GM19238 (cell line): ENCODE measurements around the gene KRTAP22-1.

Experiments
- DNase-seq: peaks from one replicate; pipeline ENCODE4 v3.0.0; 2011; ENCODE audit warnings: low spot score; ENCODE audit not compliant: insufficient read length

KRTAP22-1 gene

DNA sequence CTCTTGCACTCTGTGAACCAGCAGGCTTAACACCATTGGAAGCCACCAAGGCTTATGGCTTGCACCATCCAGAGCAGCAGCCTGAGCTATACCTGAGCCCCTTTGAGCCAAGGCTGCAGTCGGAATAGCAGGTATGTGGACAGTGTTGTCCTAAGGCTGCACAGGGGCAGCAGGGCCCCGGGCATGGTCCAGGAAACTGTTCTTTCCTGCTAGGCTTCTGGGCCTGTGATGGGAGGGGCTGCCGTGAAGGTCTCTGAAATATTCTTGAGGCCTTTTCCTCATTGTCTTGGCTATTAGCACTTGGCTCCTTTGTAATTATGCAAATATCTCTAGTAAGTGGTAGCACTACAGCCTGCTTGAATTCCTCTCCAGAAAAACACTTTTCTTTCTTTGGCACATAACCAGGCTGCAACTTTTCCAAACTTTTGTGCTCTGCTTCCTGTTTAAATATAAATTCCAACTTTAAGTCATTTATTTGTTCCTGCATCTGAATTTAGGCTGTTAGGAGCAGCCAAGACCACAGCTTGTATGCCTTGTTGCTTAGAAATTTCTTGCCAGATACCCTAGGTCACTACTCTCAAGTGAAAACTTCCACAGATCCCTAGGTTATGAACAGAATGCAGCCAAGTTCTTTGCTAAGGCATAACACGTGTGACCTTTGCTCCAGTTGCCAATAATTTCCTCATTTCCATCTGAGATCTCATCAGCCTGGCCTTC lies 24.7 kb downstream of the KRTAP22-1 start:
- DNase-seq = no peak

DNA sequence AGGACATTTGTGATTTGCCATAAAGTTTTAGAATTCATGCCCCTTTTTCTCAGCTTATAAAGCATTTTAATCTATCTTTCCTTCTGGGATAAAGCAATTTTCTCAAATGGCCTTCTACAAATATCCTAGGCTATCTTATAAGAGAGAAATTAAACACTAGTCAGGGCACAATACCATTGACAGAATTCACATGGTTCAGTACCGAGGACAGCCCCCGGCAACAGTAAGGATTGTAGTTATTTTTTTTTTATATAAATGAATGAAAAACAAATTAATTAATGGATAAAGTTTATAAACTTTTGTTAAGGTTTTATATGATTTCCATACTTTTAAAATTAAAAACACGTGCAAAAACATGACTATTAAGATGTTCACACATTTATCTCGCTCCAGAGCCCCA lies 27.2 kb downstream of the KRTAP22-1 start:
- DNase-seq = no peak

DNA sequence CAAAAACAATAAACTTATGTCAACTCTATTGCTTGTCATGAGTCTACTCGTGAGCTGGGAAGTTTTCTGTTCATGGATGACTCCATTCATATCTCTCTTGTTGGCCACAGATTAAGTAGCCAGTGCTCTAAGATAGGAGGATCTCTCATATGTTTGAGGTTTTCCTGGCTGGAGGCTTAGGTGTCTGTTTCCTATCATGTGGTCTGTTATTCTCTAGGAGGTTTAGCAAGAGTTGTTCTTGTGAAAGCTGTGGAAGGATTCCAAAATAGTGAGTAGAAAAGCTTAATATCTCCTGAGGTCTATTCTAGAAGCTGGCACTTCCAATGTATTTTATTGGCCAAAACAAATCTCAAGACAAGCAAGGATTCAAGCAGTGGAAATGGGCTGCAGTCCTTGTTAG lies 28.3 kb downstream of the KRTAP22-1 start:
- DNase-seq = no peak

DNA sequence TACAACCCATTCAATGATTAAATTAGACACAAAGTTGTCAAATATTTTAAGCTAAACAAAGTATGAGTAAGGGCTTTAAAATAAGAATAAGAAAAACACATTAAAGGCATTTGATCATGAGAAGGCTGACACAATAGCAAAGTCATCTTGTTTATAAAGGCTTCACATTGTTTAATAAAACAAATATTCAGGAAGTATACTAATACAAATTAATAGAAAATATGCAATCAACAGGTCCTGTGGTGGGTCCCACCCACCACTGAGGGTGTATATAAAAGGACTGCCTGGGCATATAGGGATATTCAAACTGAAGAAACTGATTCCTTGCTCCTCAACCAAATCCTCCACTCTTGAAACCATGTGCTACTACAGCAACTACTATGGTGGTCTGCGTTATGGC lies 34.0 kb downstream of the KRTAP22-1 start, which contains the start of gene KRTAP20-2:
TSS of gene KRTAP20-2 (plus strand) at position 301 of the 400 bp plus-strand sequence. CDS start at position 359, 58 bp downstream.
- DNase-seq = no peak

DNA sequence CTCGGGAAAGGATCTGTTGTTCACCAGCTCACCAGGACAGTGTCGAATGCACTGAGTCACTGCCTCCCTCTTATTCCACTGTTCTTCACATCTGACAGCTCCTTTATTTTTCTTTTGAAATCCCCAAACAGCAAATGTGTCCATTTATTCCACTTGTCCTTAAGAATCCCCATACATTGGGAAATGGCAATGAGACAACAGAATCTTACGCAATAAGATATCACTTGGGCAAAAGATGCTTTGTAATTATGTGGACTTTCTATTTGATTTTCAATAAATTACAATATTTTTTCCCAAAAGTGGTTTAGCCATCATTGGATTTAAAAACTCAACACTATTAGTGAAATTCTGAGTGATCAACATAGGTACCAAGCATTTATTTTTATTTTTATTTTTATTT lies 37.8 kb downstream of the KRTAP22-1 start:
- DNase-seq = no peak

DNA sequence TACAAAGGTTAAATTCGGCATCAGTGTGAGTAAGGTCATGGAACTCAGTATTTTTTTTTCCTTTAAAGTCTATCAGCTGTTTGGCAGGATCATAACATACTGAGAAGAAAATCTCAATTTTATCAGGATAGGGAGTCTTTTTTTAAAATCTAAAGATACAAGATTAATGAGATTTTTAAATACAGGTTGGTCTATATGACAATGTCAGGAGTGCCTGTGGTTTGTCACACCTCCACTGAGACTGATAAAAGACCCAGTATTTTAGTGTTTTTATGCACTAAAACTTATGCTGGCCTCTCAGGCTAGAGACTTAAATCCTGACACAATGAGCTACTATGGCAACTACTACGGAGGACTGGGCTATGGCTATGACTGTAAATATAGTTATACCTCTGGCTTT lies 41.7 kb downstream of the KRTAP22-1 start, which contains the start of gene KRTAP20-3:
TSS of gene KRTAP20-3 (plus strand) at position 301 of the 400 bp plus-strand sequence.
- DNase-seq = no peak

DNA sequence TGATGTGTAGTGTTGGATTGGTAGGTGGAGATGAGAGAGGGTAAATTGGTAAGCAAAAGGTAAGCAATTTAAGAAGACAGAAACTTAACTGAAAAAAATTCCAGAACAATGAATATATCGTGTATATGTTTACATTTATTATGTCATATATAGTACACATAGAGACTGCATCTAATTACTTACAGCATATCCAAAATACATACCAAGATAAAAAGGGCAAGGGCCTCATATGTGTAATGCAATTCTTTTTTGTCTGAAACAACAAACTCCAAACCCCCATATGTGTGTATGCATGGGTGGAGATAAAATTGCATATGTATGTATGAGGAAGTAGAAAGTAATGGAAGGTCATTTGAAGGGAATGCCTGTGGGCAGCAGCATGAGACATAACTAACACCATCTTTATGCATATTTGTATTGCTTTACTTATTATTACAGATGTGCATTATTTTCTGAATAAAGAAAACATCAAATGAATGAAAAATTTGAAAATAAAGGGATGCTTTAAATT lies 46.1 kb downstream of the KRTAP22-1 start:
- no peak for DNase-seq
